HG03045 (cell line): ENCODE results near the gene GPR17.

ENCODE experiments used
- ATAC-seq: cut with Tn5 transposase; IDR thresholded peaks from one replicate; pipeline ENCODE4 v1.9.1; 2021; ENCODE audit warnings: mild to moderate bottlenecking, moderate library complexity; ENCODE audit not compliant: unreplicated experiment

The GPR17 gene

GRCh38 chr2:127640082-127641072 lies 5.6 kb upstream of the GPR17 start:
- no peak for ATAC-seq

- no peak for ATAC-seq
These were observed 4.8 kb upstream of the GPR17 start for GRCh38 chr2:127641133-127641532.

GRCh38 chr2:127641846-127642507 lies 4.0 kb upstream of the GPR17 start:
- no peak for ATAC-seq

- ATAC-seq = no peak
These were observed 3.1 kb upstream of the GPR17 start for GRCh38 chr2:127642706-127643438.

- no peak for ATAC-seq
These were observed 2.4 kb upstream of the GPR17 start for GRCh38 chr2:127643439-127644065.

GRCh38 chr2:127644066-127645025 lies 1.6 kb upstream of the GPR17 start:
- ATAC-seq = no peak

- no peak for ATAC-seq
These were observed 943 bp upstream of the GPR17 start for GRCh38 chr2:127645026-127645394.

- no peak for ATAC-seq
These were observed 711 bp downstream of the GPR17 start for GRCh38 chr2:127646487-127647241.

GRCh38 chr2:127647242-127648190 lies 1.6 kb downstream of the GPR17 start:
- ATAC-seq = no peak

- ATAC-seq = no peak
These were observed 2.4 kb downstream of the GPR17 start for GRCh38 chr2:127648321-127648720.

GRCh38 chr2:127649100-127649611 lies 3.2 kb downstream of the GPR17 start:
- no peak for ATAC-seq

- ATAC-seq = no peak
These were observed 3.7 kb downstream of the GPR17 start for GRCh38 chr2:127649684-127650040.

GRCh38 chr2:127650041-127650784 lies 4.3 kb downstream of the GPR17 start:
- ATAC-seq = no peak

GRCh38 chr2:127650785-127651380 lies 4.9 kb downstream of the GPR17 start:
- no peak for ATAC-seq

- no peak for ATAC-seq
These were observed 5.4 kb downstream of the GPR17 start for GRCh38 chr2:127651381-127651809.

- no peak for ATAC-seq
These were observed 6.1 kb downstream of the GPR17 start for GRCh38 chr2:127651971-127652550.
